ENCODE data around the gene CXXC5. TPM values are rescaled to one million over a fixed set of nuclear protein-coding genes. Genes with fewer than 3 reads are reported as not detected.

Gene CXXC5
- total and polyA plus RNA-seq, 2 experiments from 2014 or later = 90.9 to 106 TPM

DNA sequence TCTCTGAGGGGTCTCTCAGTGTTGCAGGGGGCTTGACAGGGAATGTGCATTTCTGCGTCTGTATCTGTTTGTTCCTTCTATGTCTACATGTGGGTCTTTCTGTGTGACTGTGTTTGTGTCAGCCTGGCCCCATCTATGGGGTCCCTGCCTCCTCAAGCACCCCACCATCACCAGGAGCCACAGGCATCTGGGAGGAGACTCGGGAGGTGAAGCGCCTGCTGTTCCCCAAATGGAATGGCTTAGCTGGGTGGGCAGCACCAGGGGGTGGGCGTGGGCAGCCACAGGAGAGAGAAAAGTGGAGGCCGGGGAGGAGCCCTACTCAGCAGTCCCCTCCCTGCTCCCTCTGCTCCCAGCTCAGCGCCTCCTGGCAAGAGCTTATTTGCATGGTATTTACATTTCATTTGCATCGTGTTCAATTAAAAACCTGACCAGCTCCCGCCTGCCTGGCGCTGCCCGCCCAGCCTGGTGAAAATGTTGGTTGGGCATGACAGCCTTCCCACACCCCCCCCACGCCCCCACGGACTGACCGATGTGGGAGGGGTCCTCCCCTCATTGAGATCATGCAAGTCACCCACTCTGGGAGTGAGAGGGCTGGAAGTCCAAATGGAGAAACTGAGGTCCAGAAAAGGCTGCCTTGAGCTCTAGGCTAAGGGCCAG lies 50.5 kb downstream of the CXXC5 start:
- Histone ChIP-seq H3K36me3 (replicated peaks; ENCODE audit: insufficient read depth, low read depth) (no peaks in the 10 kb centered on the region), H3K27me3 (no peaks in the 10 kb centered on the region), H3K4me3 (no peak overlapping the region), H3K4me2 (peak overlapping the region; percentile 80), H3K4me1 (ENCODE audit: insufficient read depth) (peaks cover 58% of the 10 kb centered on the region), H3K79me2 (no peaks in the 10 kb centered on the region), H3K9me3 (ENCODE audit: low read depth) (no peaks in the 10 kb centered on the region), H3K9me2 (replicated peaks; ENCODE audit: insufficient read depth) (no peaks in the 10 kb centered on the region), H4K20me1 (ENCODE audit: insufficient read depth, poor library complexity, severe bottlenecking) (no peaks in the 10 kb centered on the region), H3K27ac (peak overlapping the region; percentile 93), H2AFZ (no peak overlapping the region)
- peak; percentile 73 for DNase-seq (ENCODE audit: low spot score)
- WGBS (ENCODE audit: low lambda C conversion rate, missing lambda C conversion rate) = 34% methylated on average over 11 of the region's 13 CpGs
- TF ChIP-seq EZH2phosphoT487 (IDR thresholded peaks at IDR 0.05; ENCODE audit: low read depth, severe bottlenecking, unreplicated experiment) = no peak
- no peak for TF ChIP-seq CTCF (IDR thresholded peaks at IDR 0.05; ENCODE audit: poor library complexity)
- TF ChIP-seq EZH2 (IDR thresholded peaks at IDR 0.05; ENCODE audit: borderline replicate concordance) = no peak

DNA sequence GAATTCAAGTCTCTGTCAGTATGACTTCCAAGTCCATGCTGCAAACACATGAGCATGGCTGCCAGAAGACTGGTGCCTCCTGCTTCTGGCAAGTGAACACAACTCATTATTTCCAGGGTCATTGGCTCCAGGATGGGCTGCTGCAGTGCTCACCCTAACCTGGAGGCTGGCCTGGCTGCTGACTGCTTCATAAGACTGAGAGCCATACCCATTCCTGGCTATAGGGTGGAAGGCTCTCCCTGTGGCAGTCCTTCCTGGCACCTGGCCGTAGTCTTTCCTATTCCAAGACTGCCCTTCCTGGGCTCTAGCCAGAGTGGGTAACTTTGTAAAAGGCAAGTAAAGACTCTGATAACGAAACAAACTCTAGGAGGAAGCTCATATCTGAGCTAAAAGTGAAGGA lies 51.2 kb downstream of the CXXC5 start:
- Histone ChIP-seq H3K4me1 (ENCODE audit: insufficient read depth) (peaks cover 56% of the 10 kb centered on the region), H3K27me3 (no peaks in the 10 kb centered on the region), H4K20me1 (ENCODE audit: insufficient read depth, poor library complexity, severe bottlenecking) (no peaks in the 10 kb centered on the region), H3K4me2 (no peak overlapping the region), H3K4me3 (no peak overlapping the region), H3K9me2 (replicated peaks; ENCODE audit: insufficient read depth) (no peaks in the 10 kb centered on the region), H3K79me2 (no peaks in the 10 kb centered on the region), H3K9me3 (ENCODE audit: low read depth) (no peaks in the 10 kb centered on the region), H3K27ac (peak overlapping the region; percentile 93), H2AFZ (no peak overlapping the region), H3K36me3 (replicated peaks; ENCODE audit: insufficient read depth, low read depth) (no peaks in the 10 kb centered on the region)
- no peak for DNase-seq (ENCODE audit: low spot score)
- 98% methylated on average over 2 of the region's 2 CpGs for WGBS (ENCODE audit: low lambda C conversion rate, missing lambda C conversion rate)
- TF ChIP-seq EZH2phosphoT487 (IDR thresholded peaks at IDR 0.05; ENCODE audit: low read depth, severe bottlenecking, unreplicated experiment) = no peak
- TF ChIP-seq CTCF (IDR thresholded peaks at IDR 0.05; ENCODE audit: poor library complexity) = no peak
- no peak for TF ChIP-seq EZH2 (IDR thresholded peaks at IDR 0.05; ENCODE audit: borderline replicate concordance)

DNA sequence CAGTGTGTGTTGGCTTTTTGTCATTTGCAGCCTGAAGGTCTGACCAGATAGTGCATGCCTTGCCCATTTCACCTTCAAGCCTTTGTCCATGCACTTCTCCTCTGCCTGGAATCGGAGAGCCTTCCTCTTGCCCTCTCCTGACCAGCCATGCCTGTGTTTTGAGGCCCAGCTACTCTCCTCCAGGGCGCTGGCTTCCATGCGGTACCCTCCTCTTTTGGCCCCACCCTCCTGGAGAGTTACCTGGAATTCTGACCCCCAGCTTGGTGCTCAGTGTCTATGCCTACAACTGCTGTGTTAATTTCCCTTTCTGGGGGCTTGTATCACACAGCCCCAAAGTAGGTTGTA lies 52.5 kb downstream of the CXXC5 start:
- no peak overlapping the region for H2AFZ ChIP-seq
- no peaks in the 10 kb centered on the region for H4K20me1 ChIP-seq (ENCODE audit: insufficient read depth, poor library complexity, severe bottlenecking)
- H3K79me2 ChIP-seq = no peaks in the 10 kb centered on the region
- H3K4me3 ChIP-seq = no peak overlapping the region
- no peak for TF ChIP-seq EZH2phosphoT487 (IDR thresholded peaks at IDR 0.05; ENCODE audit: low read depth, severe bottlenecking, unreplicated experiment)
- TF ChIP-seq CTCF (IDR thresholded peaks at IDR 0.05; ENCODE audit: poor library complexity) = no peak
- no peak for TF ChIP-seq EZH2 (IDR thresholded peaks at IDR 0.05; ENCODE audit: borderline replicate concordance)
- H3K27me3 ChIP-seq = no peaks in the 10 kb centered on the region
- no peaks in the 10 kb centered on the region for H3K9me2 ChIP-seq (replicated peaks; ENCODE audit: insufficient read depth)
- H3K27ac ChIP-seq = peak overlapping the region; percentile 86
- no peaks in the 10 kb centered on the region for H3K36me3 ChIP-seq (replicated peaks; ENCODE audit: insufficient read depth, low read depth)
- H3K9me3 ChIP-seq (ENCODE audit: low read depth) = no peaks in the 10 kb centered on the region
- WGBS (ENCODE audit: low lambda C conversion rate, missing lambda C conversion rate) = 59% methylated on average over 3 of the region's 3 CpGs
- peaks cover 49% of the 10 kb centered on the region for H3K4me1 ChIP-seq (ENCODE audit: insufficient read depth)
- no peak for DNase-seq (ENCODE audit: low spot score)
- peak overlapping the region; percentile 67 for H3K4me2 ChIP-seq
